ENCODE results near the gene GRWD1.
"Not testable (repeated sequence)": the region's sequence is repeated elsewhere in the genome, so short reads cannot be mapped to it uniquely, and the experiment has no call there.

The GRWD1 gene

DNA sequence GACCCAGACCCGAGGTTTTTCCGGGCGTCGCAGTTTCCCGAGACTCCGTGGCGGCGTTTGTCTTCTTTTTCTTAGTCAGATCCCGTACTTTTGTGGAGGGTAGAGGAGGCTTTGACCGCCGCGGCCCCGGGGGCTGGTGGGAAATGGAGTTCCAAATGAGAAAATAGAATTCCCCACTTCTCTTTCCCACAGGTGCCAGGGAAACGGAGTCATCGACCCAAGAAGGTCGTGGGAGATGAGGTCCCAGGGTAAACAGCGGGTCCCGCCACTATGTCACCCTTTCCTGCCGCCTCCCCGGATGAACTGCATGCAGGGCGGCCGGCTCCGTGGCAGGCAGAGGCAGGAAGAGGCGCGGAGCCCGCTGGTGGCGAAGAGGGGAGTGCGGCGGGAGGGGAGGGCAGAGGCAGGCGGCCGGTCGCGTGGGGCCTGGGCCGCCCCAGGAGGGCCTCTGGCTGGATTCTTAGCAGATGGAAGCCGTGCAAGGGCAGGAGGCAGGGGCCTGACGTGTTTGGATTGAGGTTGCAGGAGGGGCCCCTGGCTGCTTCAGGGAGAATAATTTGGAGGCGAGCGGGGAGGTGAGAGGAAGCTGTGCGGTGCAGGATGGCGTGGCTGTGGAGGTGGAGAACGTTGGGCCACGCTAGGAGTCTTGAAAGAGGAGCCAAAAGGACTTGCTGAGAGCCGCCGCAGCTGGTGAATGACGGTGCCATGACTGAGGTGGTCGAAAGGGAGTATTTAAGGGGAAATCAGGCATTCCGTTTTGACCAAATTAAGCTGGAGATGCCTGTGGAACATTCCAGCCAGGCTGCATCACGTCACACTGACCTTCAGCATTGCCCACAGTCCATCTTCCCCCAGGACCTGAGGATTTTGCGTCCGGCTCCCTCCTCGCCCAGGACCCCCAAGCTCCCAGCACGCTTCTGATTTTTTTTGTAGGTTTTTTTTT is 35.0 kb downstream of the GRWD1 start:
- peak; percentile 71 for DNase-seq

- DNase-seq: no peak
Measured at GRCh38 chr19:48481846-48482639, 36.3 kb downstream of the GRWD1 start.

- DNase-seq: no peak
Measured at GRCh38 chr19:48483301-48483700, 37.5 kb downstream of the GRWD1 start.

GRCh38 chr19:48484247-48484893 is 38.6 kb downstream of the GRWD1 start:
- no peak for DNase-seq

DNA sequence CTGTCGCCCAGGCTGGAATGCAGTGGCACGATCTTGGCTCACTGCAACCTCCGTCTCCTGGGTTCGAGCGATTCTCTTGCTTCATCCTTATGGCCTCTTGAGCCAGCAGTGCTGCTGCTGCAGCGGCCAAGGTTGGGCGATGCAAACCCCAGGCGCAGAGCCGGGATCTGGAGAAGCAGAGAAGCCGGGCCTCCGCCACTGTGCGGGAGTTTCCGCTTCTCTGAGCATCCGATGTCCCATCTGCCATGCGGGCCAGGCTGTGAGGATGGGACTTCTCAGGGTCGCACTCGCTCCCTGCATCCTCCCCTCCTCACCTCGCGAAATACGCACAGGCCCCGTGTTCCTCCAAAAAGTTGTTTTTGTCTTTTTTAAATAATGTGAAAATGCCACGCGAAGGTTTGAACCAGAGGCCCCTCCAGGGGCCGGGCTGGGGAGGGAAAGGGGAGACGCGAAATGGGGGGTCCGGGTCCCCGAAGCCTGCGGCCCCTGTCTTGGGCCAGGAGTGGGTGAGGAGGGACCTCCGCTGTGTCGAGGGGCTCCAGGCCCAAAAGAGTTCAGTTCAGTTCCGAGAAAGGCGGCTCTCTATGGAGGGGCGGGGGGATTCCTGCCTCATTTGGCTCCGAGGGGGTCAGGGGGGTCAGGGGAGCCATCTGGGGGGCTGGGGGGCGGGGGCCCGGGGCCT is 39.3 kb downstream of the GRWD1 start:
- DNase-seq: no peak

DNA sequence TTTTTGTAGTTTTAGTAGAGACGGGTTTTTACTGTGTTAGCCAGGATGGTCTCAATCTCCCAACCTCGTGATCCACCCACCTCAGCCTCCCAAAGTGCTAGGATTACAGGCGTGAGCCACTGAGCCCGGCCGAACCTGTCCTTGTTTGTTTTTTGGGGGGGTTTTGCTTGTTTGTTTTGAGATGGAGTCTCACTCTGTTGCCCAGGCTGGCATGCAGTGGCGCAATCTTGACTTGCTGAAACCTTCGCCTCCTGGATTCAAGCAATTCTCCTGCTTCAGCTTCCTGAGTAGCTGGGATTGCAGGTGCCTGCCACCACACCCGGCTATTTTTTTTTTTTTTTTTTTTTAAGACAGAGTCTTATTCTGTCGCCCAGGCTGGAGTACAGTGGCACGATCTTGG is 40.9 kb downstream of the GRWD1 start:
- DNase-seq: not testable (repeated sequence)

DNA sequence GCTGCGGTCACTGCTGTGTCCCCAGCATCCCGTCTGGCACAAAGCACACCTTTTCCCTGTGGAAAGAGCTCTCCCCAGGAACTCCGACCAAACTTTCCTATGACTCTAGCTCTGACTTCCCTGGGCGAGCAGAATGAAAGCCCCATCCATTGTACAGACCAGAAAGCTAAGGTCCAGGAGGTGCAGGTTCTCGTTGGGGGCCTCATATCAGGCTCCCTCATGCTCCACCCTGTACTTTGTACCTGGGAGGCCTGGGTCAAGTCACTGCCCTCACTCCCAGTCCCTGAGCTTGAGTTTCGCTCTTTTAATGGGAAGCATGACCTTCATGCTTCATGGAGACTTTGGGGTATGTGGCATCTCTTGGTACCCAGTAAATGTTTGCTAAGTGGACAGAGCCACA is 41.8 kb downstream of the GRWD1 start:
- DNase-seq: no peak

GRCh38 chr19:48487948-48488347 is 42.2 kb downstream of the GRWD1 start:
- no peak for DNase-seq

GRCh38 chr19:48488478-48488877 is 42.7 kb downstream of the GRWD1 start:
- DNase-seq: not testable (repeated sequence)

- DNase-seq: peak; percentile 89
Measured at GRCh38 chr19:48489608-48490216, 43.9 kb downstream of the GRWD1 start.

DNA sequence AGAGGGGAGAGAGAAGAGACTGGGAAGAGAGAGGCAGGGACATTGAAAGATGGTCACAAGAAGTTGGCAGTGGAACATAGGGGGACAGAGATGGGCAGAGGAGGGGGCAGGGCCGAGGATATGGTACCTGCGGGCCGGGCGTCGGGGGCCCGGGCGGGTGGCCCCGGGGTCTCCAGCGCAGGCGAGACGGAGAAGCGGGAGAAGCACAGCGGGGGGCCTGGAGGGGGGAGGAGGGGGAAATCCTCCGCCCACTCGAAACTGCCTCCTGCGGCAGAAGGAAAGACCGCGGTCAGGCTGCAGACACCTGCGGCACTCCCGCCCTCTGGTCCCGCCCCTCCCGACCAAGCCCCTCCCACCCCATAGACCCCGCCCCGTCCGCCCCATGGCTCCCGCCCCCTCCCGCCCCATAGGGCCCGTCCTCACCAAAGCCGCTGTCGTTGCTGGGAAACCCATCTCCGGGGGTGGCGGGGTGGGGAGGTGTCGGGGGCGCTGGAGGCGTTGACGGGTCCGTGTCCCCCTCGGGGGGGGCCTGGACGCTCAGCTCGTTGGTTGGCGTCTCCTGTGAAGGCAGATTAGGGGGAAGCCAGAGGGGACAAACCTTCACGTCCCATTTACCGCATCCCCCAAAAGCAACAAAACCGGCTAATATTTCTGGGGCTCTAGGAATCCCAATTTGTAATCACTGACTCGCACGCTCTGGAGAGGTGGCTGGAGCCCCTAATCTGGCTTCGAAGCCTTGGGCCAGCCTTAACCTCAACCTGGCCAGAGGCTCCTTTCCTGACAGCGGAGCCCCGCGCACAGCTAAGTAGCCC is 45.4 kb downstream of the GRWD1 start:
- peak; percentile 52 for DNase-seq

DNA sequence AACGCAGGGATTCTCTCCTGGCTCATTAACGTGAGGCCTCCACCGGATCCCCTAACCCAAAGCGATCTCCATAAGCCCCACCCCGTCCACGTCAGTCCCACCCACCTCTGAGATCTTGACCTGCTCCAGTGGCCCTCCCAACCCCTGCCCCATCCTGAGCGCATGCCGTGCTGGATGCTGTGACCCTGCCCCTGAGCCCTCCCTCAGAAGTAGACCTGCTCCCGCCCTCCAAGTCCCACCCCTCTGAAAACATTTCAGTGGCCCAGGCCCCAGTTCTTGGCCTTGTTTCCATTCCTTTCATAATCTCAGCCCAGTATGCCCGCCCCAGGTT is 46.0 kb downstream of the GRWD1 start:
- no peak for DNase-seq

DNA sequence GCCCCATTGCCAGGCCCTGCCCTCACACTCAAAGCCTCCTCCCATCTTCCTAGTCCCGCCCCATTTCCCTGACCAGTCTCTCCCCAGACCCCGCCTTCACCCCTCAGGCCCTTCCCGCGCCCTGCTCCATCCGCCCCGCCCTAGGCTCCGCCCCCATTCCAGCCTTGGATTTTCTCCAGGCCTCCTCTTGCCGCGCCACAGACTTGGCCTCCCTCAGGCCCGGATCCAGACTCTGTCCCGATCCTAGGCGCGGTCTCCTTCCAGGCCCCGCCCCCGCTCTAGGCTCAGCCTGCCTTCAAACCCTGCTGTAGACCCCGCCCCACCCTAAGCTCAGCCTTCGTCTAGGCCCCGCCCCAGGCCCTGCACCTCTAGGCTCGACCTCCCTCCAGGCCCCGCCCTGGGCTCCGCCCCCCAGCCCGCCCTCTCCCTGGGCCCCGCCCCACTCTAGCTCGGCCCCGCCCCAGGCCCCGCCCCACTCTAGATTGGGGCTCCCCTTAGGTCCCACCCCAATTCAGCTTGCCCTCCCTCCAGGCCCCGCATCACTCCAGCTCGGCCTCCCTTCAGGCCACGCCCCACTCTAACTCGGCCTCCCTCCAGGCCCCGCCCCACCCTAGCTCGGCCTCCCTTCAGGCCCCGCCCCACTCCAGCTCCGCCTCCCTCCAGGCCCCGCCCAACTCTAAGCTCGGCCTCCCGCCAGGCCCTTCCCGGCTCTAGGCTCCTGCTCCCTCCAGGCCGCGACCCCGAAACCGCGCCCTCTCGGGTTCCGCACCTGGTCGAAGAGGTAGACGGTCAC is 47.3 kb downstream of the GRWD1 start:
- DNase-seq: peak; percentile 87

GRCh38 chr19:48493718-48494401 is 48.1 kb downstream of the GRWD1 start:
- no peak for DNase-seq

GRCh38 chr19:48495396-48495795 is 49.6 kb downstream of the GRWD1 start:
- no peak for DNase-seq

DNA sequence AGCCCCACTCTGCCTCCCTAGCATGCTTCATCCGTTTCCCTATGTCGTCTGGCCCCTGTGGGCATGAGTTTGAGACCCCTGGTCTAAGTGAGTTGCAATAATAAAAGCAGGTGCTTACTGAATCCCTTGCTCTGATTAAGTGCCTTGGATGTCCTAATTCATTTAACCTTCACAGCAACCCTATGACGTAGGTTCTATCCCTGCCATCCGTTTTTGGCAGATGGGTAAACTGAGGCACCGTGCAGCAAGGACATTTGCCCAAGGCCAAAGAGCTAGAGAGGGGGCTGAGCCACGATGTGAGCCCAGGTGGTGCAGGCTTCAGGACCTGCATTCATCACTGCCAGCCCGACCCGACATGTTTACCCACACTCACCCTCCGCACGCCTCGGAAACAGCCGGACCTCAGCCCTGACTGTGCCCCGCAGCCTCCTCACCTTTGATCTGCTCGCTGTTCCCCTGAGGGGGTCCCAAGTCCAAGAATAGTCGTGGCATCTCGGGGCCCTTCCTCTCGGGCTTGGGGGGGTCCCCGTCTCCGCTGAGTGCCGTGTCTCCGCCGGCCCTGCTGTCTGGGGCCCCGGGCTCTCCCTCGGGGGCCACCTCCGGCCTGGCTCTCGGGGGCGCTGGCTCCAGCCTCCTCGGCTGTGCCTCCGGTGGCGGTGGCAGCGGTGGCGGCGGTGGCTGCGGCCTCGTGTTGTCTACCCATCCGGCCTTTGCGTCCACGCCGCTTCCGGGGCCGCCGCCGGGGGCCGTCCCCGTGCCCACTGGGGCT is 51.4 kb downstream of the GRWD1 start:
- no peak for DNase-seq

- DNase-seq: no peak
Measured at GRCh38 chr19:48497728-48498594, 52.2 kb downstream of the GRWD1 start.

GRCh38 chr19:48498595-48499311 is 53.0 kb downstream of the GRWD1 start:
- DNase-seq: no peak

Data from activated CD4-positive, alpha-beta T cell treated with anti-CD3 and anti-CD28 coated beads, Interleukin-2, Interleukin-6, amounts not matched to agents 100 ng/mL and 50 ng/mL, durations not matched to agents 16 hours and 8 hours (primary cell).